Stomach (tissue), 9 donors: ENCODE results near the gene AK4. TPM values are rescaled to one million over a fixed set of nuclear protein-coding genes. Genes with fewer than 3 reads are reported as not detected.

Experiments
- DNase-seq, 2 donors: peaks; one replicate each; pipeline versions ENCODE4 v3.0.0 to v3.0.0-alpha.2; 2013 to 2019
- H3K27ac ChIP-seq, 5 donors: fragments of 200-600 bp in 4 of 5; sonication (generic) in 4 of 5; one replicate each; pipeline ENCODE4 v1.5.1; 2013 to 2019; ENCODE audit warnings: mild to moderate bottlenecking in 1 of 5, moderate library complexity in 1 of 5
- H3K27me3 ChIP-seq, 3 donors: fragments of 200-600 bp; sonication (generic); one replicate each; pipeline ENCODE4 v1.5.1; 2017 to 2019; ENCODE audit warnings: mixed run types in 1 of 3
- H3K36me3 ChIP-seq, 4 donors: fragments of 200-600 bp; sonication (generic); 1 replicate in 3 of 4; 2 replicates in 1 of 4; pipeline ENCODE4 v1.5.1; 2016 to 2019
- H3K4me1 ChIP-seq, 4 donors: fragments of 200-600 bp; sonication (generic); one replicate each; pipeline ENCODE4 v1.5.1; 2016 to 2019
- H3K4me3 ChIP-seq, 4 donors: fragments of 200-600 bp; sonication (generic) in 3 of 4; one replicate each; pipeline ENCODE4 v1.5.1; 2016 to 2019; ENCODE audit warnings: mild to moderate bottlenecking in 1 of 4
- H3K9me3 ChIP-seq, 4 donors: fragments of 200-600 bp; sonication (generic); one replicate each; pipeline ENCODE4 v1.5.1; 2016 to 2019
- EP300 ChIP-seq: sonication (generic); formaldehyde crosslinking; IDR thresholded peaks from one replicate; pipeline ENCODE4 v1.6.1; 2017; ENCODE audit warnings: antibody characterized with exemption
- POLR2A ChIP-seq, 4 donors: fragments of 450-650 bp; IDR thresholded peaks; one replicate each; pipeline ENCODE4 v1.6.1; 2016; ENCODE audit warnings: antibody characterized with exemption in 4 of 4, control low read depth in 2 of 4, mild to moderate bottlenecking in 1 of 4, moderate library complexity in 1 of 4
- POLR2AphosphoS5 ChIP-seq, 3 donors: sonication (generic); formaldehyde crosslinking; IDR thresholded peaks; one replicate each; pipeline ENCODE4 v1.6.1; 2016; ENCODE audit warnings: antibody characterized with exemption in 3 of 3
- WGBS, 5 donors: extraction: QIAGEN DNeasy Blood & Tissue Kit in 3 of 5; methylation state at CpG; one replicate each; pipeline versions ENCODE4 v1.1.5 to v1.1.7; 2013 to 2018; 5-methylcytosine and 5-hydroxymethylcytosine counted together
- intact Hi-C: fragments of 100-400 bp; cut with DNase I; formaldehyde crosslinking; loops from one replicate; pipeline ENCODE4 v1.15.1; 2023; ENCODE audit warnings: low total_unique reads
- polyA plus RNA-seq, 3 donors: library from polyadenylated mRNA; stranded (reverse); fragments of 200-250 nt; gene quantifications; one replicate each; pipeline ENCODE4 v1.2.3, GENCODE V29; 2013
- total RNA-seq, 5 donors: library from RNA; depleted of rRNA; stranded (reverse); fragments of >200 nt; gene quantifications; one replicate each; pipeline versions ENCODE4 v1.1.0 to v1.2.3, GENCODE V29; 2014 to 2016
- TF ChIP-seq, protein P1 (sequence below), 7 experiments: fragments of 450-650 bp in 4 of 7; fragments of 200-600 bp in 3 of 7; sonication (generic) in 3 of 7; IDR thresholded peaks; one replicate each; pipeline ENCODE4 v1.5.1; 2016 to 2019; ENCODE audit warnings: antibody characterized with exemption in 7 of 7, control low read depth in 2 of 7, mild to moderate bottlenecking in 1 of 7
- donor health status: healthy with polysubstance abuse.
- donor health status: Bipolar disorder and iron deficiency.
- donor health status: healthy.

AK4 gene
- total and polyA plus RNA-seq, 8 donors, result 9.4 to 108 (median 30.4) TPM

DNA sequence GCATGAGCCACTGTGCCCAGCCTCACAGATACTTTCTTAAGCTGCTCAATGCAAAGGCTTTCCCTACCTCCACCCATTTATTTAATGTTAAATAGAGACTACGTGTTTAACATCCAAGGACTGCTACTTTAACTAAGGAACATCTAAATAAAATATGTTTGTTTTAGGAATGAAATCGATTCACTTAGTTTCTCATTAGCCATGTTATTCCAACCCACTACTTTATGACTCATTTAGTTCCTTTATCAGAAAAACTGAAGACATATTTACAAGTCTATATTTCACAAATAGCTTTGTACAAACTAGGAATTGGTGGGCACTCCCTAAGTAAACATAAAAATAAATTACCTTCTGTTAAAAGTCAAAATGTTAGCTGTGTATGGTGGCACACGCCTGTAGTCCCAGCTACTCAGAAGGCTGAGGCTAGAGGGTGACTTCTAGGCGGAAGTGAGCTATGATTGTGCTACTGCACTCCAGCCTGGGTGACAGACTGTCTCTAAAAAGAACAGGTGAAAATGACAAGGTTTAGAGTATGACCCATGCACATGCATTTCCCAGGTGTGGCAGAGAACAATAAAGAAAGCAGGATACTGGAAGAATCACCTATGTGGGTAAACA is 39.9 kb upstream of the AK4 start:
- WGBS, 5 donors, result 33 to 58% (median 37%) methylated on average over 4 of the region's 4 CpGs
- peak; percentile 32 to 79 for DNase-seq
- H3K4me1 ChIP-seq, result no peaks in the 10 kb centered on the region
- H3K36me3 ChIP-seq, result no peaks in the 10 kb centered on the region
- intact Hi-C loops, result no loop called here
- H3K9me3 ChIP-seq, result no peaks in the 10 kb centered on the region
- H3K4me3 ChIP-seq, result no peak overlapping the region
- H3K27ac ChIP-seq, result peak overlapping the region in 3 of 5 donors; percentile 38 to 46 (median 40)
- TF ChIP-seq, protein P1, sequence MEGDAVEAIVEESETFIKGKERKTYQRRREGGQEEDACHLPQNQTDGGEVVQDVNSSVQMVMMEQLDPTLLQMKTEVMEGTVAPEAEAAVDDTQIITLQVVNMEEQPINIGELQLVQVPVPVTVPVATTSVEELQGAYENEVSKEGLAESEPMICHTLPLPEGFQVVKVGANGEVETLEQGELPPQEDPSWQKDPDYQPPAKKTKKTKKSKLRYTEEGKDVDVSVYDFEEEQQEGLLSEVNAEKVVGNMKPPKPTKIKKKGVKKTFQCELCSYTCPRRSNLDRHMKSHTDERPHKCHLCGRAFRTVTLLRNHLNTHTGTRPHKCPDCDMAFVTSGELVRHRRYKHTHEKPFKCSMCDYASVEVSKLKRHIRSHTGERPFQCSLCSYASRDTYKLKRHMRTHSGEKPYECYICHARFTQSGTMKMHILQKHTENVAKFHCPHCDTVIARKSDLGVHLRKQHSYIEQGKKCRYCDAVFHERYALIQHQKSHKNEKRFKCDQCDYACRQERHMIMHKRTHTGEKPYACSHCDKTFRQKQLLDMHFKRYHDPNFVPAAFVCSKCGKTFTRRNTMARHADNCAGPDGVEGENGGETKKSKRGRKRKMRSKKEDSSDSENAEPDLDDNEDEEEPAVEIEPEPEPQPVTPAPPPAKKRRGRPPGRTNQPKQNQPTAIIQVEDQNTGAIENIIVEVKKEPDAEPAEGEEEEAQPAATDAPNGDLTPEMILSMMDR (IDR thresholded peaks at IDR 0.05), result no peak
- TF ChIP-seq EP300 (no peak), POLR2AphosphoS5 (IDR thresholded peaks at IDR 0.05) (peak in 1 of 3 donors; percentile 55), POLR2A (IDR thresholded peaks at IDR 0.05) (no peak)
- no peaks in the 10 kb centered on the region for H3K27me3 ChIP-seq

DNA sequence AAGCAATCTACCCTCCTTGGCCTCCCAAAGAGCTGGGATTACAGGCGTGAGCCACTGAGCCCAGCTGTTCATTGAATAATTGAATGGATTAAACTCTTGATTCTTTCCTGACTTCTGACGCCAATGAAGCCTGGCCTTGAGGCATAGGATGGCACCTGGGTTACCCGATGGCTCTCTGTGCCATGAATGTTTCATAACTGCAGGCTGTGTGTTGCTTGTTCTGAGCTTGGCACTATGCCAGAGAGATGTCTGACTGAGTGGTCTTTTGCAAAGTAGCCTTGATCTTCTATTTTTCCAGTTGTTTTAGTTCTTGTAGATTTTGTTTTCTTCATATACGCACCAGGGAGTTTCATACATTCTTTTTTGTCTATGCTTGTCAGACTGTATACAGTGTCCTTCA is 38.5 kb upstream of the AK4 start:
- 77 to 88% (median 84%) methylated on average over 4 of the region's 4 CpGs for WGBS, 5 donors
- Histone ChIP-seq H3K9me3 (no peaks in the 10 kb centered on the region), H3K4me3 (no peak overlapping the region), H3K27me3 (no peaks in the 10 kb centered on the region), H3K36me3 (no peaks in the 10 kb centered on the region), H3K4me1 (peaks cover 0 to 8% (median 4%) of the 10 kb centered on the region in 4 donors), H3K27ac (no peak overlapping the region)
- DNase-seq, result peak in 1 of 2 donors; percentile 19
- intact Hi-C loops, result no loop called here
- TF ChIP-seq POLR2A (IDR thresholded peaks at IDR 0.05) (no peak), POLR2AphosphoS5 (IDR thresholded peaks at IDR 0.05) (no peak), EP300 (no peak)
- TF ChIP-seq, protein P1 (IDR thresholded peaks at IDR 0.05), result no peak

DNA sequence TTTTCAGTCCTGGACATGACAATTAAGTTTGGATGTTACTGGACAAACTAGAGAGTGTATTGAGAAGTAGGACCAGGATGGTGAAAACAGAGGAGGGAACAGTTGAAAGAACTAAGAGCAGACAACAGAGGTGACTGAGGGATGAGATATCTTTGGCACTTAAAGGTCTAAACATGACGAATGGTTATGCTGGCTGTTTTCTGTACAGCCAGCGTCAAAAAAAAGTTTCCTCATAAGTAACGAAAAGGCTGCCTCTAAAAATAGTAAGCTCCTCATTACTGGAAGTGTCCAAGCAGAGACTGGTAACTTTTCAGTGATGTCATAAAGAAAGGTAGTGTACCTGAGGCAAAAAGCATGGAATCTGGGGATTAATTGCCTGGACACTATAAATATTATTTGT is 35.2 kb upstream of the AK4 start:
- no peaks in the 10 kb centered on the region for H3K36me3 ChIP-seq
- WGBS, 5 donors, result 63 to 82% (median 73%) methylated on average over 3 of the region's 3 CpGs
- no peak for DNase-seq
- no peak overlapping the region for H3K4me3 ChIP-seq
- H3K9me3 ChIP-seq, result no peaks in the 10 kb centered on the region
- H3K27ac ChIP-seq, result no peak overlapping the region
- peaks cover 0 to 11% (median 7%) of the 10 kb centered on the region in 4 donors for H3K4me1 ChIP-seq
- no peaks in the 10 kb centered on the region for H3K27me3 ChIP-seq
- TF ChIP-seq EP300 (no peak), POLR2A (IDR thresholded peaks at IDR 0.05) (no peak)
- intact Hi-C loops, result no loop called here

DNA sequence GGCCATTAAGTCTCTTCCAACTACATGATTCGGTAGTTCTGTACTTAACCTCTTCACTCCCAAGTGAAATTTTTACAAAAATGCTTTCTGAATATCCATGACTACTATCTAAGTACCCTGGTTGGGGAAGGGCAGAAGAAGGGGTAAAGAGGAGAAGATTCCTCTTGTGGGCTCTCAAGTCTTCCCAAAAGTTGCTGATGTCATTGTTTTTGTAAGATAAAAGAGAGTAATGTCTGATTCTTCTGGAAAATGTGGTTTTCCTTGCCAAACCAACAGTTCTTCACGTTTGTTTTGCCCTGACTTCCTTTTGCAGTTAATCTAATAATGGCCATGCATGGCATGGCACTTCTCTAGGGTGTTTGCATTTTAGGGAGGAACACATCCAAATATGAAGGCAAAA is 34.7 kb upstream of the AK4 start:
- intact Hi-C loops, result no loop called here
- Histone ChIP-seq H3K4me3 (no peak overlapping the region), H3K36me3 (no peaks in the 10 kb centered on the region), H3K27ac (no peak overlapping the region), H3K9me3 (no peaks in the 10 kb centered on the region), H3K4me1 (peaks cover 0 to 11% (median 7%) of the 10 kb centered on the region in 4 donors), H3K27me3 (no peaks in the 10 kb centered on the region)
- TF ChIP-seq, protein P1 (IDR thresholded peaks at IDR 0.05), result no peak
- TF ChIP-seq POLR2A (IDR thresholded peaks at IDR 0.05) (no peak), POLR2AphosphoS5 (IDR thresholded peaks at IDR 0.05) (no peak), EP300 (no peak)
- 17 to 31% (median 29%) methylated on average over 2 of the region's 2 CpGs for WGBS, 5 donors
- no peak for DNase-seq

DNA sequence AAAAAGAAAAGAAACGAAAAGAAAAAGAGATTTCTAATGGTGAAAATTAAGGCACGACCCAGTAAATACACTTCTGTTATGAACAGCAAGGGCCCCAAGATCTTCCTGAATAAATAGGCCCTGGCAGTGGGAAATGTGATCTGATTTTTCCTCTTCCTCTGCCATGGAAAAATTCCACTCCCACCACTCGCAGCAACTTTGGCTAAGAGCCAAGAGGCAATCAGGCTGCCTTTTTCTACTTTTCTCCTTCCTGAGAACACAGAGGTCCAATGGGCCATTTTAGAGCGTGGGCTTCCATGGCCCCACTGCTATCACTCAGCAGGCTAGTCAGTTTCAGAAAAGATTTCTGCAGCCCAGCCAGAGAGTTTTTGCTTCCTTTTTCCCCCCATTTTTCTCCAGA is 33.7 kb upstream of the AK4 start:
- intact Hi-C loops, result no loop called here
- H3K27me3 ChIP-seq, result no peaks in the 10 kb centered on the region
- H3K27ac ChIP-seq, result no peak overlapping the region
- H3K9me3 ChIP-seq, result no peaks in the 10 kb centered on the region
- no peak overlapping the region for H3K4me3 ChIP-seq
- DNase-seq, result peak in 1 of 2 donors; percentile 79
- H3K36me3 ChIP-seq, result no peaks in the 10 kb centered on the region
- H3K4me1 ChIP-seq, result peaks cover 0 to 11% (median 7%) of the 10 kb centered on the region in 4 donors
- no peak for TF ChIP-seq EP300
- TF ChIP-seq POLR2AphosphoS5 (IDR thresholded peaks at IDR 0.05), result no peak
- TF ChIP-seq, protein P1 (IDR thresholded peaks at IDR 0.05), result no peak
- TF ChIP-seq POLR2A (IDR thresholded peaks at IDR 0.05), result no peak
- 19 to 37% (median 23%) methylated on average over 4 of the region's 4 CpGs for WGBS, 5 donors
